ENCODE results near the gene IFFO2. TPM values are rescaled to one million over a fixed set of nuclear protein-coding genes. Genes with fewer than 3 reads are reported as not detected.

The IFFO2 gene
- total and polyA plus RNA-seq, 2 experiments from 2014 or later, result 0.71 to 7.5 TPM

- no peak overlapping the region for H3K27ac Mint-ChIP-seq
- TF ChIP-seq REST (IDR thresholded peaks at IDR 0.05; ENCODE audit: unreplicated experiment), result no peak
- TF ChIP-seq NANOG (IDR thresholded peaks at IDR 0.05; ENCODE audit: borderline replicate concordance), result no peak
- no peak for TF ChIP-seq ZNF114 (CRISPR knock-in tag; IDR thresholded peaks at IDR 0.05)
- no peak for TF ChIP-seq POLR2AphosphoS5 (IDR thresholded peaks at IDR 0.05; ENCODE audit: low read depth)
- no peak for TF ChIP-seq ZNF331 (CRISPR knock-in tag; IDR thresholded peaks at IDR 0.05; ENCODE audit: low read depth)
- TF ChIP-seq CREB1 (CRISPR knock-in tag; IDR thresholded peaks at IDR 0.05; ENCODE audit: low read depth), result no peak
- TF ChIP-seq JUNB (IDR thresholded peaks at IDR 0.05; ENCODE audit: unreplicated experiment), result no peak
- Histone ChIP-seq H3K4me2 (no peak overlapping the region), H3F3A (replicated peaks; ENCODE audit: low read depth) (0 out of 2 replicates have a peak, but pooled peaks cover under 1% of the 10 kb centered on the region), H3K27ac (ENCODE audit: low read depth) (no peak overlapping the region), H3K4me3 (no peak overlapping the region), H3K79me2 (replicated peaks; ENCODE audit: insufficient read depth) (no peaks in the 10 kb centered on the region), H3K9me2 (ENCODE audit: insufficient read depth) (no peaks in the 10 kb centered on the region), H4K20me1 (replicated peaks; ENCODE audit: insufficient read depth) (no peaks in the 10 kb centered on the region), H3K4me1 (ENCODE audit: insufficient read depth) (no peaks in the 10 kb centered on the region), H3K27me3 (ENCODE audit: insufficient read depth) (no peaks in the 10 kb centered on the region), H2AFZ (no peak overlapping the region), H3K36me3 (ENCODE audit: insufficient read depth) (no peaks in the 10 kb centered on the region)
- no peaks in the 10 kb centered on the region for H3K36me3 Mint-ChIP-seq (ENCODE audit: low read depth)
- peaks cover 12% of the 10 kb centered on the region for H3K4me1 Mint-ChIP-seq
- H3K27me3 Mint-ChIP-seq (ENCODE audit: insufficient read depth, low read depth, poor library complexity), result peaks cover 1% of the 10 kb centered on the region
- H3K9me3 Mint-ChIP-seq, result no peaks in the 10 kb centered on the region
- DNase-seq (ENCODE audit: low spot score), result no peak
- no peak for ATAC-seq
- H3K4me3 Mint-ChIP-seq, result no peak overlapping the region
Observed at GRCh38 chr1:18912550-18912949, 43.9 kb downstream of the IFFO2 start.

- Mint-ChIP-seq H3K27me3 (ENCODE audit: insufficient read depth, low read depth, poor library complexity) (peaks cover 7% of the 10 kb centered on the region), H3K4me1 (peaks cover 17% of the 10 kb centered on the region), H3K27ac (no peak overlapping the region), H3K36me3 (ENCODE audit: low read depth) (no peaks in the 10 kb centered on the region), H3K9me3 (no peaks in the 10 kb centered on the region), H3K4me3 (no peak overlapping the region)
- H3F3A ChIP-seq (replicated peaks; ENCODE audit: low read depth), result 0 out of 2 replicates have a peak, but pooled peaks cover 5% of the 10 kb centered on the region
- no peak overlapping the region for H2AFZ ChIP-seq
- H3K27ac ChIP-seq (ENCODE audit: low read depth), result no peak overlapping the region
- no peaks in the 10 kb centered on the region for H3K27me3 ChIP-seq (ENCODE audit: insufficient read depth)
- peaks cover 3% of the 10 kb centered on the region; the same call in 1 of the 2 replicates for H3K4me1 ChIP-seq (ENCODE audit: insufficient read depth)
- DNase-seq (ENCODE audit: low spot score) (no peak), ATAC-seq (no peak)
- no peak for TF ChIP-seq NANOG (IDR thresholded peaks at IDR 0.05; ENCODE audit: borderline replicate concordance)
- no peak for TF ChIP-seq CTCF (conservative IDR thresholded peaks at IDR 0.05; ENCODE audit: low read depth in 2 of 2)
- no peak for TF ChIP-seq ZNF331 (CRISPR knock-in tag; IDR thresholded peaks at IDR 0.05; ENCODE audit: low read depth)
- TF ChIP-seq STAT1 (IDR thresholded peaks at IDR 0.05; ENCODE audit: unreplicated experiment), result no peak
- no peak for TF ChIP-seq ZNF114 (CRISPR knock-in tag; IDR thresholded peaks at IDR 0.05)
- no peak for TF ChIP-seq POLR2AphosphoS5 (IDR thresholded peaks at IDR 0.05; ENCODE audit: low read depth)
- no peak for TF ChIP-seq REST (IDR thresholded peaks at IDR 0.05; ENCODE audit: unreplicated experiment)
- H3K4me2 ChIP-seq, result no peak overlapping the region
- H3K36me3 ChIP-seq (ENCODE audit: insufficient read depth), result no peaks in the 10 kb centered on the region
- no peaks in the 10 kb centered on the region for H4K20me1 ChIP-seq (replicated peaks; ENCODE audit: insufficient read depth)
- H3K4me3 ChIP-seq, result no peak overlapping the region
- no peaks in the 10 kb centered on the region for H3K79me2 ChIP-seq (replicated peaks; ENCODE audit: insufficient read depth)
- H3K9me2 ChIP-seq (ENCODE audit: insufficient read depth), result no peaks in the 10 kb centered on the region
Observed at GRCh38 chr1:18908911-18909771, 47.3 kb downstream of the IFFO2 start.
